NCI-H2107 (cell line): ENCODE measurements around the gene BCL2L1.

ENCODE experiments used
- DNase-seq: peaks from one replicate; lab custom pipeline; 2025; lab: John Stamatoyannopoulos, UW

The BCL2L1 gene

GRCh38 chr20:31723319-31724078 is 831 bp upstream of the BCL2L1 start:
- DNase-seq: peak; percentile 88

- DNase-seq: no peak
These were observed 326 bp upstream of the BCL2L1 start for GRCh38 chr20:31723069-31723318.

- no peak for DNase-seq
These were observed 1.0 kb downstream of the BCL2L1 start for GRCh38 chr20:31721408-31722256.

GRCh38 chr20:31720486-31721407 is 1.9 kb downstream of the BCL2L1 start:
- DNase-seq: no peak

GRCh38 chr20:31719644-31720485 is 2.8 kb downstream of the BCL2L1 start:
- no peak for DNase-seq

GRCh38 chr20:31718952-31719643 is 3.6 kb downstream of the BCL2L1 start:
- DNase-seq: no peak

GRCh38 chr20:31717478-31718201 is 5.0 kb downstream of the BCL2L1 start:
- DNase-seq: no peak

GRCh38 chr20:31716818-31717477 is 5.7 kb downstream of the BCL2L1 start:
- no peak for DNase-seq

- DNase-seq: no peak
These were observed 6.3 kb downstream of the BCL2L1 start for GRCh38 chr20:31716351-31716750.

- DNase-seq: no peak
These were observed 6.9 kb downstream of the BCL2L1 start for GRCh38 chr20:31715766-31716165.

GRCh38 chr20:31713312-31714273 is 9.1 kb downstream of the BCL2L1 start:
- DNase-seq: no peak

- no peak for DNase-seq
These were observed 9.9 kb downstream of the BCL2L1 start for GRCh38 chr20:31712564-31713311.

GRCh38 chr20:31712112-31712553 is 10.5 kb downstream of the BCL2L1 start:
- DNase-seq: no peak

GRCh38 chr20:31711179-31712111 is 11.2 kb downstream of the BCL2L1 start:
- no peak for DNase-seq

- DNase-seq: no peak
These were observed 12.1 kb downstream of the BCL2L1 start for GRCh38 chr20:31710423-31711108.

GRCh38 chr20:31709939-31710338 is 12.7 kb downstream of the BCL2L1 start:
- DNase-seq: no peak
